A172 (cell line): Measurements from ENCODE around the gene RNF126. TPM values are rescaled to one million over a fixed set of nuclear protein-coding genes. Genes with fewer than 3 reads are reported as not detected.

Source experiments
- total RNA-seq: library from RNA; depleted of rRNA; stranded (reverse); fragments of >200 nt; shearing (Covaris generic); gene quantifications from 2 replicates; pipeline ENCODE4 v1.2.3, GENCODE V29; 2014; rRNA removed

The RNF126 gene
- total RNA-seq, 1 experiment from 2014 or later, result 62.4 TPM

Other genes starting within 250 kb of the RNF126 start
- gene SHC2, start 202.2 kb downstream of the RNF126 start, total RNA-seq, result 12.5 and 19.6 TPM in 2 replicates
- 0.48 and 0.71 TPM in 2 replicates for gene MADCAM1, start 166.7 kb downstream of the RNF126 start, total RNA-seq
- gene TPGS1, start 155.7 kb downstream of the RNF126 start, total RNA-seq, result 44.3 and 104 TPM in 2 replicates
- gene CDC34, start 131.5 kb downstream of the RNF126 start, total RNA-seq, result 96.1 and 105 TPM in 2 replicates
- gene GZMM, start 119.2 kb downstream of the RNF126 start, total RNA-seq, result not detected in 2 replicates
- gene BSG, start 90.6 kb downstream of the RNF126 start, total RNA-seq, result 700 and 767 TPM in 2 replicates
- gene HCN2, start 73.3 kb downstream of the RNF126 start, total RNA-seq, result 9.3 and 12.7 TPM in 2 replicates
- gene POLRMT, start 29.7 kb downstream of the RNF126 start, total RNA-seq, result 42.7 and 58.4 TPM in 2 replicates
- 0.17 TPM in 1 of 2 replicates, not detected in the other for gene FGF22, start 23.3 kb downstream of the RNF126 start, total RNA-seq
- 267 and 269 TPM in 2 replicates for gene FSTL3, start 13.2 kb upstream of the RNF126 start, total RNA-seq
- not detected in 2 replicates for gene PRSS57, start 32.2 kb upstream of the RNF126 start, total RNA-seq
- 42.9 and 47.9 TPM in 2 replicates for gene PALM, start 45.7 kb upstream of the RNF126 start, total RNA-seq
- 58.6 and 86.2 TPM in 2 replicates for gene MISP, start 87.9 kb upstream of the RNF126 start, total RNA-seq
- 171 and 174 TPM in 2 replicates for gene PTBP1, start 134.2 kb upstream of the RNF126 start, total RNA-seq
- gene PLPPR3, start 158.7 kb upstream of the RNF126 start, total RNA-seq, result 7.5 and 12.7 TPM in 2 replicates
- gene AZU1, start 164.6 kb upstream of the RNF126 start, total RNA-seq, result 0.36 TPM in 1 of 2 replicates, not detected in the other
- gene PRTN3, start 177.8 kb upstream of the RNF126 start, total RNA-seq, result 0.14 and 0.16 TPM in 2 replicates
- gene ELANE, start 189.1 kb upstream of the RNF126 start, total RNA-seq, result not detected in 2 replicates
- gene CFD, start 196.4 kb upstream of the RNF126 start, total RNA-seq, result 14.4 and 16.2 TPM in 2 replicates
- 15.2 and 17.2 TPM in 2 replicates for gene MED16, start 230.0 kb upstream of the RNF126 start, total RNA-seq
- not detected in 2 replicates for gene RNU6-9, start 230.3 kb upstream of the RNF126 start, total RNA-seq